ENCODE data around the gene PPIL4. TPM values are rescaled to one million over a fixed set of nuclear protein-coding genes. Genes with fewer than 3 reads are reported as not detected.
A peak's percentile ranks its signal among the peaks of the same experiment; 100 is the strongest.

Gene PPIL4, protein sequence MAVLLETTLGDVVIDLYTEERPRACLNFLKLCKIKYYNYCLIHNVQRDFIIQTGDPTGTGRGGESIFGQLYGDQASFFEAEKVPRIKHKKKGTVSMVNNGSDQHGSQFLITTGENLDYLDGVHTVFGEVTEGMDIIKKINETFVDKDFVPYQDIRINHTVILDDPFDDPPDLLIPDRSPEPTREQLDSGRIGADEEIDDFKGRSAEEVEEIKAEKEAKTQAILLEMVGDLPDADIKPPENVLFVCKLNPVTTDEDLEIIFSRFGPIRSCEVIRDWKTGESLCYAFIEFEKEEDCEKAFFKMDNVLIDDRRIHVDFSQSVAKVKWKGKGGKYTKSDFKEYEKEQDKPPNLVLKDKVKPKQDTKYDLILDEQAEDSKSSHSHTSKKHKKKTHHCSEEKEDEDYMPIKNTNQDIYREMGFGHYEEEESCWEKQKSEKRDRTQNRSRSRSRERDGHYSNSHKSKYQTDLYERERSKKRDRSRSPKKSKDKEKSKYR
- 15.1 and 16.9 TPM in 2 replicates for total RNA-seq (2014; rRNA removed; shearing (Covaris generic))
- polyA plus RNA-seq (2015; cell fraction: cytosol; rRNA removed): 17.0 and 24.0 TPM in 2 replicates
- polyA plus RNA-seq (2015; cell fraction: nucleus; rRNA removed): 30.1 and 32.7 TPM in 2 replicates

DNA sequence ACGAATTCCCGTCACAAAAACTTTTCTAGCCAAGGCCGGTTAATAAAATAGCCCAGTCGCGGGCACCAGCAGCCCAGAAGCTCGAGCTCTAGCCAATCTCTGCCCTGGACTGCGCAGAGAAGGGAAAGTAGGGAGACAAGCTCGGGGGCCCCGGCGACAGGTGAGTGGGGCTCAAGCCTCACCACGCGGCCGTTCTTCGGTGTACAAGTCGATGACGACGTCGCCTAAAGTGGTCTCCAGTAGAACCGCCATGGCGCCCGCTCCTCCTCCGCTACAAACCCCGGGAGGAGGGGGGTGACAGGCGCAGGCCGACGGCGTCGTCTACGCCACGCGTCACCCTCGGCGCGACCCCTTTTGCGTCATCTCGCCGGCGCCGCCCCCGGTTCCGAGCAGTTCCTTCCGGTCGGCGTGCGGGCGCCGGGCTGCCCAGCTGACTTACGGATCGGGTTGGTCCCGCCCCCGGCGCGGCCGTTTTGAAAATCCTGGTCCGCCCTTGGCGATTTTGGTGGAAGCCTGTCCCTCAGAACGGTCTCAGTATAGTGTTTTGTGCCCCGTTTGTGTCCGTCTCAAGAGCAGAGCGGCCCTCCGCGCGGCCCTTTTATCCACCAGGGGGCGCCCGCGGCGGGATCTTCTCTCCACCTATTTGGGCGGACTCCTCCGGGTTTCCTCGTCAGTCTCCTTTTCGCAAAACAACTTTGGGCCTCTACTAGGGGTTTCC is at the start of gene PPIL4:
Gene PPIL4, minus strand, starts transcription at position 290 of the 718 bp plus-strand sequence. Its CDS starts 38 bp downstream, at position 252.
- peak; percentile 95 for DNase-seq (ENCODE audit: low read depth)

DNA sequence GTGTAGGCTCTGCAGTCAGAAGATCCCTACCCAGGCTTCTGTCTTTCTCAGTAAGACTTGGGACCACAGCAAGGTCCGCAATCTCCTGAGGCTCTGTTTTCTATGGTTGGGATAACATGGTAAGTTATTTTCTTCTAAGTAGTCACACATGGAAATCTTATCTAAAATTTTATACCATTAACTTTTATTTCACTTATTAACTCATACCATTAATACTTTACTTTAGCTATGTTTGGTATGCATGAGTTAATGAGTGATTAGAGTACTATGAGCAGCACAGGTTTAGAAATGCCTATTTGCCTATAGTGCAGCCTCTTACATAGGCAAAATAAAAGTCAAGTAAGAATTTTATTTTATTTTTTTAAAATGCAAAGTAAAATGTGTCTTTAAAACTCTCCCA is 47.6 kb upstream of the PPIL4 start:
- DNase-seq (ENCODE audit: low read depth): no peak

DNA sequence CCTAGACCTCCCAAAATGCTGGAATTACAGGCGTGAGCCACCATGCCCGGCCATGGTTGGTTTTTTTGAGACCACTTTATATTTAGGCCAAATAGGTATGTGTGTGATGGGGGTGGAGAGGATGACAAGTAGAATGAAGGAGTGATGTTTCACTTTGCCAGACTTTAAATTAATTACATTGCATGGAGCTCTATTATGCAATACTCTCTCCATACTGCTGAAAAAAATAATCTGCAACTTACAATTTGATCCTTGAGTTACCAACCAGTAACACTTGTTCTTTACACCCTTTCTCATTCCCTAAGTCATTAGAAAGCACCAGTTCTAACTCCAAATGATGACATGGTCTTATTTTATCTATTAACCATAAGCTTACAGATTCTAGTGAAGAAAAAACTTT is 47.1 kb upstream of the PPIL4 start:
- DNase-seq (ENCODE audit: low read depth): no peak

DNA sequence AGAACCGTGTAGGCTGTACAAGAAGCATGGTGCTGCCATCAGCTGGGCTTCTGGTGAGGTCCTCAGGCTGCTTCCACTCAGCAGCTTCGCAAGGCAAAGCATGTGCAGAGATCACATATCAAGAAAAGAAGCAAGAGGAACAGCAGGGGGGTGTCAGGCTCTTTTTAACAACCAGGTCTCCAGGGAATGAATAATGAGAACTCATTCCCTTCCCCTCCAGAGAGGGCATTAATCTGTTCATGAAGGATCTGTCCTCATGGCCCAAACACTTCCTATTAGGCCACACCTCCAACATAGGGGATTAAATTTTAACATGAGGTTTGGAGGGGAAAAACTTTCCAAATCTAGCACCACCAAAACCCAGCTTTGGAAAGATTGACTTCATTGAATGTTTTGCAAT is 40.3 kb upstream of the PPIL4 start:
- no peak for DNase-seq (ENCODE audit: low read depth)

DNA sequence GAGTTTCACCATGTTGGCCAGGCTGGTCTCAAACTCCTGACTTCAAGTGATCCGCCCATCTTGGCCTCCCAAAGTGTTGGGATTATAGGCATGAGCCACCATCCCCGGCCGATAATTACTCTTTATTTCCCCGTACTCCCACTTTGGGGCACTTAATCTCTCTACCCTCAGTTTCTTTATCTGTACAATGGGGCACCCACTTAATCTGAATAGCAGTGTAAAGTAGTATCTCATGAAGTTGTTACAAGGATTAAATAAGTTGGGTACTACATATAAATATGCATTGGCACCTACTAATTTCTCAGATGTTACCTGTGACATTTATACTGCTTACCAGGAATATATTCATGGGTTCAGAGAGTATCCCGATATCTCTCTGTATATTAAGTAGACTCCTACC is 35.5 kb upstream of the PPIL4 start:
- no peak for DNase-seq (ENCODE audit: low read depth)

DNA sequence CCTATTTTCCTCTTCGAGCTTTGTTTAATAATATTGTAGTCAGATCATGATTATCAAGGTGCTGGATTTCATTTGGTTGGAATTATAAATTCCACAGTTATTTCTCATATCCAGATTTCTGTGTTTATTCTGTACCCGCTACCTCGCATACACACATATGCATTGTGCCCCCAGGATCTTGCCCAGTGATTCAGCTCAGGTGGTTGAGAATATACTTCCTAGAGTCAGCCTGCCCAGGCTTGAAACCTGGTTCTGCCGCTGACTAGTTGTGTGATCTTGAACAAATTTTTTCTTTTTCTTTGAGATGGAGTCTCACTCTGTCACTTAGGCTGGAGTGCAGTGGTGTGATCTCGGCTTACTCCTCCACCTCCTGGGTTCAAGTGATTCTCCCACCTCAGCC is 35.0 kb upstream of the PPIL4 start:
- no peak for DNase-seq (ENCODE audit: low read depth)

DNA sequence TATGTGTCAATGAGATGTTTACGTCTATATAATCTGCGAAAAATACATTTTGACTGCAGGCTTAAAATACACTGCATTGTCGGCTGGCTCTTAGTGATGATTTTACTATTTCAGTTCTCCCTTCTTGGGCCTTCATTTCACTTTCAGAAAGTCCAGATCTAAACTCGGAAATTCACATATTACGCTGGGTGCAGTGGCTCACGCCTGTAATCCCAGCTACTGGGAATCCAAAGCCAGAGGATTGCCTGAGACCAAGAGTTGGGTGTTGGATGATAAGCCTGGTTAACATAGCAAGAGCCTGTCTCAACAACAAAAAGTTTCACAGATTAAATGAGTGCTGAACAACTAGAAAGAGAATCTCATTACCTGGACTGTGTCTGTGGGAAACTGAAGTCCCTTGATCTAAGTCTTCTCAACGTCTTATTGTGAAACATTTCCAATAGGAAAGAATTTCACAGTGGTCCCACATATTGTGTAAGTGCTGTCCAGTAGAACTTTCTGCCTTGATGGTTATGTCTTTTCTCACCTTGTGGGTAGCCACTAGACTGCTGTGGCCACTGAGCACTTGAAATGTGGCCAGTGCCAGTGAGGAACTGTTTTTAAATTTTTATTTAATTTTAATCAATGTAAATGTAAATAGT is 22.2 kb upstream of the PPIL4 start:
- no peak for DNase-seq (ENCODE audit: low read depth)

DNA sequence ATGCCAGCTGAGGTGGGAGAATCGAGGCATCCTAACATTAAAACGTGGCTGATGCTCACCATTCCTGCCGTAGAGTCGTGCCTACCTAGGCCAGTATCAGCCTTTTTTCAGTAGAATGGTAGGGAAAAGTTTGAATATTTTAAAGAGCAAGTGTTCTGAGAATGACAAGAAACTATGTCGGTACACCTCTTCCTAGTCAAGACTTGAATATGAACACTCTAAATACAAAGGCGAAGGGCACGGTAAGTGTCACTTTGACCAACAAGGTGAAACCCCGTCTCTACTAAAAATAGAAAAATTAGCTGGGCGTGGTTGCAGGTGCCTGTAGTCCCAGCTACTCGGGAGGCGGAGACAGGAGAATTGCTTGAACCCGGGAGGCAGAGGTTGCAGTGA is 21.3 kb upstream of the PPIL4 start:
- no peak for DNase-seq (ENCODE audit: low read depth)

DNA sequence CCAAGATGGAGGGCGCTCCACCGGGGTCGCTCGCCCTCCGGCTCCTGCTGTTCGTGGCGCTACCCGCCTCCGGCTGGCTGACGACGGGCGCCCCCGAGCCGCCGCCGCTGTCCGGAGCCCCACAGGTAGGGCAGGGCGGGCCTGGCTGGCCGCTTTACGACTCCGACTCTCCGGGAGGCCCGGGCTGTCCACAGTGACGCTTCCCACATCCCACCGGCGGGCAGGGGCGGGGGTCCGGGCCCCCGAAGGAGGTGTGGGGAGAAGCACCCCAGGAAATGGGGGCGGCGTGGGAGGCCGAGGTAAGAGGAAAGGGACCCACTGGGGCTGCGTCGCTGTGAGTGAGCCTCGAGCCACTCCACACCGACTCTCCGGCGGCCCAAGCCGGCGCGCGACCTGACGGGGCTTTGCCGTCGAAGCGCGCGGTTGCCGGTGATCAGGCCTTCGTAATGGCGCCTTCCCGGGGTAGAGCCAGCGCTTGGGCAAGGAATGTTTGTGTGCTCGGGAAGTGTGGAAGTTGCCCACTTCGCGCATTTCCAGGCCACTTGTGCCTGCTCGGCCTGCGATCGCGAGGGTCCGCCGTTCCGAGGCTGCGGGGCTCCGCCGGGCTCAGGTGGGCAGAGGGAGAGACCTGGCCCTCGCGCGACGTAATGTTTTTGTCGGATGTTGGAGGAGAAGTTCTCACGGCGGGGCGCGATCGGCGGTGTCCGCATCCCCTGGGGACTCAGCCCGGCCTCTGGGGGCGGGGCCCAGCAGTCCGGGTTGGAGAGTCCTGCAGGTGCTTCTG is 20.8 kb upstream of the PPIL4 start:
- peak; percentile 40 for DNase-seq (ENCODE audit: low read depth)

DNA sequence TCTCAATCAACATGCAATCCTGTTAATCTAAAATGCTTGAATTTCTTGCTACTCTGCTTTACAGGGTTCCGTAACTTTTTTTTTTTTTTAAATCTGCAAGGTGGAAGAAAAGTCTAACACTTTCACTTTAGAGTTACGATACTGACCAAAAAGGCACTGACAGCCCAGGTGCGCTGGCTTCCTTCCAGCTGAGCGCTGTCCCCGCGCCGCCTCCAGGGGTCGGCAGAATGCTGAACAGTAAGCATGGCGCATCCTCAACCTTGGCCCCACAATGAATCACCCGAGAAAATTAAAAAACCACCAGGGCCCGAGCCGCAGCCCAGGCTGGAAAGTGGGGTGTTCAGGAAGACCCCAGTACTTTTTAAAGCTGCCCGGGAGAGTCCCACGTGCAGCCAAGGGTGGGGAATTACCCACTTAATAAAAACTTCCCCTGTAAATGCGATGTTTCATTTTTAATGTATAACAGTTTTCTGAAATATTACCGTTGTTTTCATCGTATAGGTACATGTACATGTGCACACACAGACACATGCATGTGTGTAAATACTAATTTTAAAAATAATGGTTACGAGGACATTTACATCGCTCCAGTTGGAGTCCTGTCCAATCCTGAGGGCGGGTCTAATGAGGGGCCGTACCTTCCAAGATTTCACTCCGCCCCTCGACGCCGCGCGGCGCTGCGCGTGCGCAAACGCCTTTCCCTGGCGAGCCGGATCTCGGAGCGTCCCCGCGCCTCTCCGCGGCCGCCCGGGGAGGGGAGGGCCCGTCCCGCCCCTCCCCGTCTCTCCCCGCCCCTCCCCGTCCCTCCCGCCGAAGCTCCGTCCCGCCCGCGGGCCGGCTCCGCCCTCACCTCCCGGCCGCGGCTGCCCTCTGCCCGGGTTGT is 19.9 kb upstream of the PPIL4 start, which contains the start of gene GINM1:
Gene GINM1, plus strand, starts transcription at position 849 of the 883 bp plus-strand sequence. CDS start 40 bp downstream, outside the sequence.
- peak; percentile 91 for DNase-seq (ENCODE audit: low read depth)

DNA sequence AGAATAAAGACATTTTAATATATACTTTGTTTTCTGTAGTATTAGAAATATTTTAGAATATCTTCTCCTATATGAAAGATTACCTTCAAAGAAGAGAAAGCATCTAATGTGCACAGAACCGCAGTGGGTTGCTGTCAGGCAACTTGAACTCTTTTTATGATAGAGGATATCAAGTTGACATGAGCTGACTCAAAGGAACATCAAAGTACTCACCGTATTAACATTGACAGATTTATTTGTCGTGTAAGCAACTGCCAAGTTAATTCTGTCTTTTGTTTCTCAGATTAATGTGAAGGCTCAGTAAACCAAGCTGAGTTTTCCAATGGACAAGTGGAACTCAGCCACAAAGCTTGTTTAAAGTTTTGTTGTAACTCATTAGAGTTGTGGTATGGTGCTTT is 18.1 kb upstream of the PPIL4 start:
- DNase-seq (ENCODE audit: low read depth): no peak

DNA sequence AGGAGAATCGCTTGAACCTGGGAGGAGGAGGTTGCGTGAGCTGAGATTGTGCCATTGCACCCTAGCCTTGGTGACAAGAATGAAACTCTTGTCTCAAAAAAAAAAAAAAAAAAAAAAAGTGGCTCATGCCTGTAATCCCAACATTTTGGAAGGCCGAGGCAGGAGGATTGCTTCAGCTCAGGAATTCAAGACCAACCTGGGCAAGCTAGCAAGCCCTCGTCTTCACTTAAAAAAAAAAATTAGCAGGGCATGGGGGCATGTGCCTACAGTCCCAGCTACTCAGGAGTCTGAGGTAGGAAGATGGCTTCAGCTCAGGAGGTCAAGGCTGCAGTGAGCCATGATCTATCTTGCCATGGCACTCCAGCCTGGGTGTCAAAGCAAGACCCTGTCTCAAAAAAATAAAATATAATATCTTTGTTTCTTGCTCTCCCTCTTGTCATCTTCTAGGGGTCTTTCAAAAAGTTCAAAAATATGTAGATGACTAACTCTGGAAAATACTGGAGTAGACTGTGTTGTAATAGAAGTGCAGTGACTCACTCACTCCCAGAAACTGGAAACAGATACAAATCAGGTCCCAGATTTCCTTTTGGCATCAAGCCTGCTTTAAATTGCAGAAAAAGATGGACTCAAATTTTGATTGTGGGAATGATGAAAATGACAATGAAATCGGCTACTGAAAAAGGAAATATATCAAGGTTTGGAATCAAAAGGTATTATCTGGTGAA is 17.5 kb upstream of the PPIL4 start:
- peak; percentile 78 for DNase-seq (ENCODE audit: low read depth)

DNA sequence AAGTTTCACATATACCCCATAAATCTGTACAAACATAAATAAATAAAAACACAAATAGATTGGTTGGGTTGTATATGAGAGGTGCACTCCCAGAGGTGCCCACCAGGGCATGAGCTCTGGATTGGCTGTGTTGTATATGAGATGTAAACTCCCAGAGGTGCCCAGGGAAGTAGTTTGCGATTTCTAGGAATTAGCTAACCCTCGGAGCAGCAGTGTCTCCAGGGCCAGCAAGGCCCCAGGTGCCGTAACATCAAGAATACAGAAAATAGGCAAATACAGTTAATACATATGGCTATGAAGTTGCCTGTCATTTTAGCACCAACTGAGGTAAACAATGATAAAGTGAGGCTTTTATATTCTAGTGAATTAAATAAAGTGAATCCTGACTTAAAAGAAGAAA is 14.9 kb upstream of the PPIL4 start:
- DNase-seq (ENCODE audit: low read depth): no peak

DNA sequence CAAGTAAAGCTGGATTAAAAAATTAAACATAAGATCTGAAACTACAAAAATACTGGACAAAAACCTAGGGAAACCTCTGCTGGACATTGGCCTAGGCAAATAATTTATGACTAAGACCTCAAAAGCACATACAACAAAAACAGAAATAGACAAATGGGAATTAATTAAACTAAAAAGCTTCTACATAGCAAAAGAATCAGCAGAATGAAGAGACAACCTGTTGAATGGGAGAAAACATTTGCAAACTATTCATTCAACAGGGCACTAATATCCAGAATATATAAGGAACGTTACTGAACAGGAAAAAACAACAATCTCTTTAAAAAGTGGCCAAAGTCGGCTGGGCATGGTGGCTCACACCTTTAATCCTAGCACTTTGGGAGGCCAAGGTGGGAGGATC is 13.5 kb upstream of the PPIL4 start:
- DNase-seq (ENCODE audit: low read depth): no peak

DNA sequence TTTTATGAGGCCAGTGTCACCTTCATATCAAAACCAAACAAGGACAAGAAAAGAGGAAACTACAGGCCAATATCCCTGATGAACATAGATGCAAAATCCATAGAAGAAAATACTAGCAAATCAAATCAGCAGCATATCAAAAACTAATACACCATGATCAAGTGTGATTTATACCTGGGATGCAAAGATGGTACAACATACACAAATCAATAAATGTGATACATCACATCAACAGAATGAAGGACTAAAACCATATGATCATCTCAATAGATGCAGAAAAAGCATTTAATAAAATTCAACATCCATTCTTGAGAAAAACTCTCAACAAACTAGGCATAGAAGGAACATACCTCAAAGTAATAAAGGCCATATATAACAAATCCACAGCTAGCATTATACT is 12.2 kb upstream of the PPIL4 start:
- no peak for DNase-seq (ENCODE audit: low read depth)

DNA sequence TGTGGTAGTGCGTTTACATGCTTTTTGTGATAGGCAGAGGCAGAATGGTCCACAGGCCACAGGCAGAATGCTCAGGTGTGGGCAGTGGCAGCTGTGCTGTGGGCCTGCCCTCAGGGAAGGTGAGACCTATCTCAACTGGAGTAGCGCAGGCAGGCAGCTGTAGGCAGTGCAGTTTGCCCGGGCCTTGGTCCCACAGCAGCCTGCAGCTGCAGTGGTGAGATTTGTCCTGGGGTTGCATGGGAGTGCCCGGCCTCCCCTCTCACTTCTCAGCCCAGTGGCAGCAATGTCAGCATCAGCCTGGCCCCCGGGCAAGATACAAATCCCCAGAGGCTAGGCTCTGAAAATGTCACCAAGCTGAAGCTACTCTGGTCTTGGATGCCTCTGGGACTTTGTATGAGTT is 6.1 kb upstream of the PPIL4 start:
- DNase-seq (ENCODE audit: low read depth): no peak

DNA sequence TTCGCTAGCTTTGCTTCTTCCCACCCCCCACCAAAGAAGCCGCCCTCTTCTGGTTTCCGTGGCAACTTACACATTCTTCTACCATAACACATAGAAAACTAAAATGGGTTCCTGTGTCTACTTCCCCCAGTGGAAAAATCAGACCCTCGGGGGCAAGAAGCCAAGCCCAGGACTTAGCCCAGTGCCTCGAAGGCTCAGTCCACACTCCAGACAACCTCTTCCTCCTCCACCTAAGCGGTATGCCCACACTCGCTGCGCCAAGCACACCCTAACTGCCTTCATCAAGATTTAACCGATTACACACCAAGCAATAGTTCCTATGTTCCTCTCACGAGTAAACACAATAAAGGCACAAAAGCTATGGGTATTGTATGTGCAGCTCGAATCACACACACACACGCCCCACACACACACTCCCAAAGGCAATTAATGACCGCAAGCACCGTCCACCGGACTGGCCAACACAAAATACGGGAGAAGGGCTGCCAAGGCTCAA is 537 bp downstream of the PPIL4 start:
- peak; percentile 63 for DNase-seq (ENCODE audit: low read depth)

DNA sequence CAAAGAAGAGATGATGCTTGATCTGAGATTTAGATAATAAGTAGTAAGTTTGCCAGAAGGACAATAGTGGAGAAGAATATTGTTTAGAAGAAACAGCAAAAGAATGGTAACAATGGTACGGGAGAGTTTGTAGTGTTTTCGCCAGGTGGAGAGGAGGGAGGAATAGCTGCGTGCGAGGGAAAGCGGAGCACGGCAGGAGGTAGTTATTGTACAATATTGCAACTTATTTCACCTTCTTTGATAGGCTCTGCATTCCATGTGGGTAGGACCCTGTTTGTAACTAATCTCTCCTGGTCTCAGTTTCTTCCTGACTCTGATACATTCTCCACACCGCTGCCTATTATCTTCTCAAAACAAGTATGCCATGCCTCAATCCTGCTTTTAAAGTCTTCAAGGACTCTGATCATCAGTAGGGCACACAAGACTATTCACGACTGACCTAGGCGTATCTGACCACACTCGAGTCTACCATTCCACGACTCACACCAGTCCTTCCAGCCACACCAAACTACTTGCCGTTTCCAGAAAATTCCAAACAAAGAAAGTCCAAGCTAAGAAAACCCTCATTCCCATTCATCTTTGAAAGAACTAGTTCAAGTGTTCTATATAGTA is 1.1 kb downstream of the PPIL4 start:
- no peak for DNase-seq (ENCODE audit: low read depth)

DNA sequence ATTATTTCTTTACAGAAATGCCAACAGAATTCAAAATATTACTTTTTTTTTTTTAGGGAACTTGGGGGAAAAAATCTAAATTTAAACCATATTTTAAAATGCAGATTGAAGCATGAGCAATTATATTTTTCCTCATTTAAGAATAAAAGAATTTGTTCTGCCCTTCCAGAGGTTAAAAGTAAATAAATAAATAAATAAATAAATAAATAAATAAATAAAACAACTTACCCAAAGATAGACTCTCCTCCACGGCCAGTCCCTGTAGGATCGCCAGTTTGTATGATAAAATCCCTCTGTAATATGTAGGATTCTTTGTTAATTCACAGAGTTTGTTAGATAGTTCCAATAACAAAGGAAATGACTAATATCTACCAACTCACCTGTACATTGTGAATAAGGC is 4.7 kb downstream of the PPIL4 start:
- DNase-seq (ENCODE audit: low read depth): no peak
